Panc1 (cell line): Measurements from ENCODE around the gene HNRNPF.

Experiments
- POLR2AphosphoS5 ChIP-seq: IDR thresholded peaks from 2 replicates; pipeline ENCODE4 v1.6.1; 2012; ENCODE audit warnings: mild to moderate bottlenecking, low read depth, low read length, moderate library complexity
- REST ChIP-seq, 2 experiments: IDR thresholded peaks; 2 replicates each; pipeline ENCODE4 v1.6.1; 2011 to 2012; ENCODE audit warnings: low read depth in 2 of 2, control low read depth in 1 of 2, low read length in 1 of 2, mild to moderate bottlenecking in 1 of 2, moderate library complexity in 1 of 2; ENCODE audit not compliant: insufficient read depth in 1 of 2
- TF ChIP-seq, protein P1 (sequence below): fragments of 450-650 bp; IDR thresholded peaks from 2 replicates; pipeline ENCODE4 v1.5.1; 2017; ENCODE audit warnings: mild to moderate bottlenecking

- no peak for TF ChIP-seq REST (IDR thresholded peaks at IDR 0.05; ENCODE audit: insufficient read depth in 1 of 2, low read depth in 2 of 2, low read length in 1 of 2)
- TF ChIP-seq, protein P1, sequence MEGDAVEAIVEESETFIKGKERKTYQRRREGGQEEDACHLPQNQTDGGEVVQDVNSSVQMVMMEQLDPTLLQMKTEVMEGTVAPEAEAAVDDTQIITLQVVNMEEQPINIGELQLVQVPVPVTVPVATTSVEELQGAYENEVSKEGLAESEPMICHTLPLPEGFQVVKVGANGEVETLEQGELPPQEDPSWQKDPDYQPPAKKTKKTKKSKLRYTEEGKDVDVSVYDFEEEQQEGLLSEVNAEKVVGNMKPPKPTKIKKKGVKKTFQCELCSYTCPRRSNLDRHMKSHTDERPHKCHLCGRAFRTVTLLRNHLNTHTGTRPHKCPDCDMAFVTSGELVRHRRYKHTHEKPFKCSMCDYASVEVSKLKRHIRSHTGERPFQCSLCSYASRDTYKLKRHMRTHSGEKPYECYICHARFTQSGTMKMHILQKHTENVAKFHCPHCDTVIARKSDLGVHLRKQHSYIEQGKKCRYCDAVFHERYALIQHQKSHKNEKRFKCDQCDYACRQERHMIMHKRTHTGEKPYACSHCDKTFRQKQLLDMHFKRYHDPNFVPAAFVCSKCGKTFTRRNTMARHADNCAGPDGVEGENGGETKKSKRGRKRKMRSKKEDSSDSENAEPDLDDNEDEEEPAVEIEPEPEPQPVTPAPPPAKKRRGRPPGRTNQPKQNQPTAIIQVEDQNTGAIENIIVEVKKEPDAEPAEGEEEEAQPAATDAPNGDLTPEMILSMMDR = no peak
- no peak for TF ChIP-seq POLR2AphosphoS5
These were observed 16.2 kb downstream of the HNRNPF start for GRCh38 chr10:43392748-43393147.
